ENCODE results near the gene LENG1.

Gene LENG1

DNA sequence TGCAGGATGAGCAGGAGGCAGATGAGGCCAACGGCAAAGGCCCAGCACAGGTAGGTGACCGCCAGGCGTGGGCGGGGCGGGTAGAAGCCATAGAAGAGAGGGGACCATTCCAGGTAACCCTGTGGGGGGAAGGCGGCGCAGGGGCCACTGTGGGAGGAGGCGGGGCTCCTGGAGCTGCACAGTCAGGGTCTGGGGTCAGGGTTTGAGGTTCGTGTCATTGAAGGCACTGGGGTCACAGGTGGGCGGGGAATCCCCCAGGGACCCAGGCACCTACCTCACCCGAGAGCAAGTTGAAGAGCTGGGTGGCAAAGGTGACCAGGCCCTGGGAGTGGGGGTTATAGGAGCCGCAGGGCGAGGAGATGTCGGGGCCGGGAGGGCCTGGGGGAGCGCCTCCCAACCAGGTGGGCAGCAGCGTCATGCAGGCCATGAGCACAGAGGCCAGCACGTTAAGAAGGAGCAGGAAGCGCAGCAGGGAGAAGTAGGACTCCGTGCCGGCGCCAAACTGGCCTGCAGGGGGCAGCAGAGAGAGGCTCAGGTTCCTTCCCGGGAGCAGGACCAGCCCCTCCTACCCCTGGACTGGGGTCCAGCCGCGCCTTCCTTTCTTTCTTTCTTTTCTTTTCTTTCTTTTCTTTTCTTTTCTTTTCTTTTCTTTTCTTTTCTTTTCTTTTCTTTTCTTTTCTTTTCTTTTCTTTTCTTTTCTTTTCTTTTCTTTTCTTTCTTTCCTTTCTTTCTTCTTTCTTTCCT, 8.8 kb upstream of the LENG1 start:
- H3K4me1 ChIP-seq: peaks cover 30% of the 10 kb centered on the region
- no peaks in the 10 kb centered on the region for H4K20me1 ChIP-seq
- peak overlapping the region; percentile 59 for H3K27ac ChIP-seq
- H3K27me3 ChIP-seq: no peaks in the 10 kb centered on the region
- H3K9me3 ChIP-seq: no peaks in the 10 kb centered on the region
- H3K36me3 ChIP-seq: no peaks in the 10 kb centered on the region
- no peak overlapping the region for H3K4me3 ChIP-seq
- H3K4me2 ChIP-seq: peak overlapping the region; percentile 74
- no peak for TF ChIP-seq Cebpa-rat (IDR thresholded peaks at IDR 0.05)
- H3K9ac ChIP-seq: peak overlapping the region; percentile 36; the same call in 1 of the 2 replicates

GRCh38 chr19:54165222-54165621, 5.7 kb upstream of the LENG1 start:
- H3K9me3 ChIP-seq: no peaks in the 10 kb centered on the region
- no peaks in the 10 kb centered on the region for H3K27me3 ChIP-seq
- peaks cover 48% of the 10 kb centered on the region for H3K4me1 ChIP-seq
- H3K4me2 ChIP-seq: no peak overlapping the region
- H3K36me3 ChIP-seq: no peaks in the 10 kb centered on the region
- no peak overlapping the region for H3K4me3 ChIP-seq
- no peak overlapping the region for H3K9ac ChIP-seq
- peaks cover 14% of the 10 kb centered on the region; the same call in 1 of the 2 replicates for H4K20me1 ChIP-seq
- H3K27ac ChIP-seq: no peak overlapping the region
- no peak for TF ChIP-seq Cebpa-rat (IDR thresholded peaks at IDR 0.05)

DNA sequence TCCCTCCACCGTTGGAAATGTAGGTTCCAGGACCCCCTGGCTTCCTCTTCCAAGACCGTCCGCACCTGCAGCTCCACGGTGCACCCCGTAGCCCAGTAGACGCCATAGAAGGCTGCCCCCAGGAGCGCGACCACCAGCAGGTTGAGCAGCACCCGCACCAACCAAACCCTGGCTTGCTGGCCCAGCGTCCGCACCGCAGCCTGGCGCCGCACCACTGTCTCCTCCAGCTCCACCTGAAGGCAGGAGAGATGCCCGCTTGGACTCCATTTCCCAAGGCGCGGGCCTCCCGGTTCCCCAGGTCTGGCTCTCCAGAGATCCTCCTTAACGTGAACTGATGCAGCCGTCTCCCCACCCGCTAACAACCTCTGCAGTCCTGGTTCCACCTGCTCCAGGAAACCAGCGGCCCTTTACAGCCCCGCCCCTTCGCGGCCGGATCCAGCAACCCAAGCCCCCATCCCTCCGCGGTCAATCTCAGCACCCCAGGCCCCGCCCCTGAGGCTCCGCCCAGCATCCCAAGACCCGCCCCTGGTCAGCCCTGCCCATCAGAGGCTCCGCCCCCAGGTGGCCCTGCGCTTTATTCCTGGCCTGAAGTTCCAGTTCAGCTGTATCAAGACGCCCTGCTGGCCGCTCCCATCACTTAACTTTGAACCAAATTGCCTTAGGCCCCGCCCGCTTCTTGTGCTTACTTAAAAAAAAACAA, 5.0 kb upstream of the LENG1 start:
- Histone ChIP-seq H4K20me1 (peaks cover 14% of the 10 kb centered on the region; the same call in 1 of the 2 replicates), H3K9me3 (no peaks in the 10 kb centered on the region), H3K4me1 (peaks cover 49% of the 10 kb centered on the region), H3K36me3 (no peaks in the 10 kb centered on the region), H3K27ac (no peak overlapping the region), H3K27me3 (no peaks in the 10 kb centered on the region), H3K9ac (no peak overlapping the region), H3K4me2 (peak overlapping the region; percentile 46), H3K4me3 (no peak overlapping the region)
- no peak for TF ChIP-seq Cebpa-rat (IDR thresholded peaks at IDR 0.05)

DNA sequence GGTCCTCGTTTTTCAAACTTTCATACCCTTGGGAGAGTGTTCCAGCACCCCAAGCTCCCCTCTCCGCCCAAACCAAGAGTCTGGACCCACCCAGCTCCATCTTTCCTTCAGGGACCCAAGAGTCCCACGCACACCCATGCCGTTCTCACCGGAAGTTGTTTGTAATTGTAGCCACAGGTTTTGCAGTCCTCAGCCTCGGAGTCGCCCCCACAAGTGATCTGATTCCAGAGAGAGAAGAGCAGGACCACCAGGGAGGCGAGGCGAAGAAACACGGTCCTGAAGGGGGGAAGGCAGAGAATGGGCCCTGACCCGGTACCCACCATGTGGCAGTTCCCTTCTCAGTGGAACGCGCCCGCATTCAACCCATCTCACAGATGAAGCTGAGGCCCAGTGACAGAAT, 3.4 kb upstream of the LENG1 start:
- Histone ChIP-seq H3K27me3 (no peaks in the 10 kb centered on the region), H3K4me3 (peak overlapping the region; percentile 58; the same call in 1 of the 2 replicates), H3K4me2 (peak overlapping the region; percentile 72), H3K9ac (no peak overlapping the region), H4K20me1 (peaks cover 14% of the 10 kb centered on the region), H3K9me3 (no peaks in the 10 kb centered on the region), H3K27ac (no peak overlapping the region), H3K36me3 (peaks cover 5% of the 10 kb centered on the region), H3K4me1 (peaks cover 55% of the 10 kb centered on the region)
- TF ChIP-seq Cebpa-rat (IDR thresholded peaks at IDR 0.05): no peak

DNA sequence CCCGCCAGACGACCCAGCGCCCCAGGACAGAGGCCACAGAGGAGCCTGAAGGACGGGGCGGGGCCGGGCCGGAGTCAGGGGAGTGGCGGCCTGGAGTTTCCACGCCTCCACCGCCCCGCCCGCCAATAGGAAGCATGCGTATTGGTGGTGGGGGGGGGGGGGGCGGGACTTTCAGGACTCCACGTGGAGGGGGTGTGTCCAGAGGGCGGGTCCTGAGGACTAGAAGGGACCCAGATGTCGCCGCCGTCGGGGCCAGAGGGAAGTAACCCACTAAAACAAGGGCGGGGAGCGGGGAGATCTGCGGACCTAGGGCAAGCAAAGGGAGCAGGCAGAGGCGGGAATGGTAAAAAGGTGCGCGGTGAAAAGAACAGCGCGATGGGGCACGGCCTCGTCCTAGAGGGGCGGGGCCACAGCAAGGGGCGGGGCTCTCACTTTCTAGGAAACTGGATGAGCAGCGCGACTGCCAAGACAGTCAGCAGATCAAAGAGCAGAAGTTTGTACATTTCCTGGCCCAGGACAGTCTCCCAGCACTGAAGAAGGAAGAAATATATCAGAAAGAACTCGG, 2.8 kb upstream of the LENG1 start:
- TF ChIP-seq Cebpa-rat (IDR thresholded peaks at IDR 0.05): no peak
- Histone ChIP-seq H3K4me3 (peak overlapping the region; percentile 73), H3K4me1 (peaks cover 55% of the 10 kb centered on the region), H4K20me1 (peaks cover 14% of the 10 kb centered on the region), H3K4me2 (peak overlapping the region; percentile 97), H3K27ac (no peak overlapping the region), H3K36me3 (peaks cover 11% of the 10 kb centered on the region), H3K27me3 (no peaks in the 10 kb centered on the region), H3K9me3 (no peaks in the 10 kb centered on the region), H3K9ac (no peak overlapping the region)

- Histone ChIP-seq H3K4me2 (peak overlapping the region; percentile 97), H3K36me3 (peaks cover 25% of the 10 kb centered on the region), H3K4me3 (peak overlapping the region; percentile 73), H3K9ac (peak overlapping the region; percentile 87), H3K27me3 (no peaks in the 10 kb centered on the region), H3K9me3 (no peaks in the 10 kb centered on the region), H3K4me1 (peaks cover 55% of the 10 kb centered on the region), H3K27ac (peak overlapping the region; percentile 76; the same call in 1 of the 2 replicates), H4K20me1 (peaks cover 29% of the 10 kb centered on the region)
- TF ChIP-seq Cebpa-rat (IDR thresholded peaks at IDR 0.05): no peak
These were observed 1.3 kb upstream of the LENG1 start for GRCh38 chr19:54160854-54161253.

GRCh38 chr19:54160182-54160811, 776 bp upstream of the LENG1 start:
- Histone ChIP-seq H3K27ac (peak overlapping the region; percentile 76), H3K9me3 (no peaks in the 10 kb centered on the region), H3K4me2 (peak overlapping the region; percentile 97), H3K4me3 (peak overlapping the region; percentile 73), H4K20me1 (peaks cover 35% of the 10 kb centered on the region), H3K9ac (peak overlapping the region; percentile 87), H3K36me3 (peaks cover 31% of the 10 kb centered on the region), H3K27me3 (no peaks in the 10 kb centered on the region), H3K4me1 (peaks cover 55% of the 10 kb centered on the region)
- TF ChIP-seq Cebpa-rat (IDR thresholded peaks at IDR 0.05): no peak

DNA sequence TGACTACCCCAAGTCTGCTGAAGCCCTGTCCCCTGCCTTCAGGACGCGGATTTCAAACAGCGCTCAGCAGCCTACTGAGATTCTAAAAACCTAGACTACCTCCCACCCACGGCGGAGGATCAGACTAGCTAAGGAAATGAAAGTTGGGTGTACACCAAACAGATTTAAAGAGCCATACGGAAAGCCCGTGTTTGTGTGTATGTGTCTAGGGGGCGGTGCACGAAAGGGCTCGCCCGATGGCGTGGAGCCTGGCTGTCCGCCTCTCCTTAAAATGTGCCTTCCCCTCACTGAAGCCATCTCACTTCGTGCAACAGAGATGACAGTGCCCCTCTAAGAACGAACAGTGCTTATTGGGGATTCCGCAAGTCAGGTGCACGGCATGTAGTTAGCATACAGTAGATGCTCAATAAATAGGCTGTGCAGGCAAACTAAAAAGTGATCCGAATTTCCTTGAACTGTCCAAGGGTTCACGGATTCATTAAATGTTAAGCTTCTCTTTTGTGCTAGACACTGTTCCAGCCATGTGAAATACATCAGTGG, 639 bp downstream of the LENG1 start:
- Histone ChIP-seq H3K27me3 (no peaks in the 10 kb centered on the region), H3K9ac (peak overlapping the region; percentile 85), H3K4me1 (peaks cover 53% of the 10 kb centered on the region), H3K4me3 (peak overlapping the region; percentile 73), H3K4me2 (peak overlapping the region; percentile 98), H3K36me3 (peaks cover 45% of the 10 kb centered on the region), H3K9me3 (no peaks in the 10 kb centered on the region), H3K27ac (peak overlapping the region; percentile 90), H4K20me1 (peaks cover 49% of the 10 kb centered on the region)
- TF ChIP-seq Cebpa-rat (IDR thresholded peaks at IDR 0.05): no peak

GRCh38 chr19:54156953-54157352, 2.6 kb downstream of the LENG1 start:
- Histone ChIP-seq H3K27ac (no peak overlapping the region), H3K4me2 (no peak overlapping the region), H3K36me3 (peaks cover 64% of the 10 kb centered on the region), H3K4me1 (peaks cover 38% of the 10 kb centered on the region), H3K27me3 (no peaks in the 10 kb centered on the region), H3K4me3 (no peak overlapping the region), H3K9ac (no peak overlapping the region), H3K9me3 (no peaks in the 10 kb centered on the region), H4K20me1 (peaks cover 66% of the 10 kb centered on the region)
- no peak for TF ChIP-seq Cebpa-rat (IDR thresholded peaks at IDR 0.05)

All from BLaER1 (cell line).